ENCODE data around the gene LEMD2.

LEMD2 gene

DNA sequence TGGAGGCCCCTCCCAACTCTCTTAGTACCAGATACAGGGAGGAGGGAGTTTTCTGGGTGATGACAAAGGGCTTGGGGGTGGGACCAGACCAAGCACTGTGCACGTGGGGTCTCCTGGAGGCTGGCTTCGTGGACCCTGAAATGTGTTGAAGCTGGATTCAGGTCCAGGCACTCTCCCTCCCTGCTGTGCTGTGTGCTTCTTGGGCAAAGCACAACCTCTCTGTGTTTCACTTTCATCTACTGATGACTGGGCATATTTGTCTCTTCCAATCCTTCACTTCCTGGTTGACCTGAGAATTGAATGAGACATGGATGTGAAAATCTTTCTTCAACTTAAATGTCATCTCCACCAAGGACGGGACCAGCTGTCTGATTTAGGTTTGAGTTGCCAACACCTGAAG lies 29.4 kb upstream of the LEMD2 start:
- no peak for DNase-seq

DNA sequence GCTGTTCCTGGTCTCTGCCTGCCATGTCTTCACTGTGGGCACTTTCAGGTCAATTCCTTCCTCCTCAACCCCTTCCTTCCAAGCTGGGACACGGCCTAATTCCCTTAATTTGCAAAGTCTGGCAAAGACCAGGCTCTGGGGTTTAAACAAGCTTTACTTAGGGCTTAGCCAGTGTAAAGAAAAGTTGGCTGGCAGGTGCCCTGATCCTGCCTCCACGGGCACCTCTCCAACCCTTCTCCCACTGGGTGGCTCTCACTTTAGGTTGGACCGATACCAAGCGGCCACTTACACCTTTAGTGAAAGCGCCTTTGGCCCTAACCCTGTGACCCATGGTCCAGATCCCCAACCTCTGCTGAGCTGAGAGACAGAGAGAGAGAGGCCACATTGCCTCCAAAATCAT lies 28.6 kb upstream of the LEMD2 start:
- DNase-seq = no peak

DNA sequence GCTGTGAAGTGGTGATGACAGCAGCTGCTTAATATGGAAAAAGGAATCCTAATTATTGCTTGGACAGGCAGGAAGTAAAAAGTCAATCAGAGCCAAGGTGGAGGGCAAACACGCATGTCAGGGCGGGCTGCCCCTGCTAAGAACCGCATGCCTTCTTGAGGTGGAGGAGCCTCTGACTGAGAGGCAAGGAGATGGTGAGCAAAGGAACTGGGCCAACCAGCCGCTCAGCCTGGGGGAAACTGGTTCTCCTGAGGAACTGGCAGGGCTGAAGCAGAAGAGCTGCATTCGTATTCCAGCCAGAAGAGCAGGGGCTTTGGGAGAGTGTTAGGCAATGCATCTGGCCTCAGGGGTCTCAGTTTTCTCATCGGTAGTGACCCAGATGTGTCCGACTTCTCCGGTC lies 28.0 kb upstream of the LEMD2 start:
- DNase-seq = no peak

DNA sequence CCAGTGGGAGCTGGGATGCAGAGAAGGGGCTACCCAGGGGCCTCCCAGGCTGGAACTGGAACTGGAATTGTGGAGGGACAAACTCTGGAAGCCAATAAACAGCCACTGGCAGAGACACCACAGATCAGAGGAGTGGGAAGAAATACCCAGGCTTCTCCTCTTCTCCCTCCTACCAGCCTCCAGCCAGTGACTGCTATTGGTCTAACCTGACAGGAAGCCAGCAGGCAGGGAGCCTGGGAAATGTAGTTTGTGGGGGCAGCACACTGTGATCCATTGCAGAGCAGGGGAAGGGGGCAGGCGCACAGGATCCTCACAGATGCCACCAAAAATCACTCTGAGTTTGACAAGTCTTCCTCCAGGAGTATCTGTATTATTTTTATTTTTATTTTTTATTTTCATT lies 26.9 kb upstream of the LEMD2 start:
- peak; percentile 74 for DNase-seq

DNA sequence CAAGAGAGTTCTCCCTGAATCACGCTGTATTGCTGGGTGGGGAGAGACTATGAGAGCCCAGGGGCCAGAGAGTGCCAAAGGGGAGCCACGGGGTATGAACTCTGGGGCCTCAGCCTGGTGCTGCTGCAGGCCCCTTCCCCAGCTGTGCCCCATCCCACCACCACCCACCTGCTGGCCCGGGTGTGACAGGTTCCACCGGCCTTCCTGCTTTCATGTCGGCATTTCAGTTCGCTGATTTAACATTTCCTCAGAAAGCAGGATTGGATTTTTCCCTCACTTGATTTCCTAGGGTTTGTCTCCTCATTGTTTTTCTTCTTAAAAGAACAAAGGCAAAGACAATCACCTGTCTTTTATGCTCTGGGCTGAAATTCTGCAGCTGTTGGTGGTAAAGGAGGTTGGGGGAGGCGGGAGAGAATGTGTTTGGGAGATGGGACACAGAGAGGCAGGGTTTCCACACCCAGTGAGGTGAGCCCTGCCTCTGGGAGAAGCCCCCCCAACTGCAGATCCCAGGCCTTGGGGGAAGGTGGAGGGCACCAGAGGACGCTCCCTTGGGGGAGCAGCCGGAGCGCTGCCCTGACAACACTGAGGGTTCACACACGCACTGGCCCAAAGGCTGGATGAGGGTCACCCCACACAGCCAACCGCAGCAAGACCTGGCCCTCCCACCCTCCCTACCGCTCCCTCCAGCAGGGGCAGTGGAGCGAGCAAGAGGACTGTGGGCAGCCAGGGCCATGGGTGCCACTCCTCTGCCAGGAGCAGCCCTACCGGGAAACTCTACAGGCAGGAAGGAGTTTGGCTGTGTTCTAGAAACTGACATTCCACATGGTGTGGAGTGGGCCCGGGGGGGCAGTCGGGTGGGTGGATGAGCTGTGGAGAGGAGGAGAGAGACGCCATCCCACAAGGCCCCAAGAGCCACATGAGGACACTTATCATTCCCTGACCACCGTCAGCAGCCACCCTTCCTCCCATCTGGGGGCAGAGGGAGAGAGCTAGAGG lies 25.4 kb upstream of the LEMD2 start:
- DNase-seq = no peak

DNA sequence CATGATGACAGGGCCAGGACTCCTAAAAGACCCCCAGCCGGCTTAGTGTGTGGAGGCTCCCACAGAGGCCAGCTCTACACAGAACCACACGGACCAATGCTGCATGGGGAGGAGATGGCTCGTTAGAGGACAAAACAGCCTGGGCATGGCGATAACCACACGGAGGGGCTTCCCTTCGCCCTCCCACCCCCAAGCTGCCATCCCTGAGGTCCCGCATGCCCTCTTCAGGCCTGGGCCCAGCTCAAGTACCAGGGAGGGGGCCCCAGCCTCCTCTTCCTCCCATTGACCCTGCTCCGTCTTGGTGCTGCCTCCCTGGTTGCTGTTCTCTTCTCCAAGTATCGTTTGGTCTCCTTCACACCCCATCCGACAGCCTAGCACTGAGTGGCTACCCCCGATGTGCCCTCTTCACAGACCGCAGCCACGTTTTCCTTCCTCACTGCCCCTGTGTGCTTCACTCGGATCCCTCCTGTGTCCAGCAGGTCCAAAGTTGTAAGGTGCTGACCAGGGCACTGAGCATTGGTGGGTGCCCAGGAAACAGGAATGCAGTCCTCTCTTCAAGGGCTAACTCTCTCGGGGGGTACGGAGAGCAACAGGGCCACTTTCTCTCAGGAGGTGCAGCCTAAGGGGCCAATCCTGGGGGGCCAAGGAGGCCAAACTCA lies 24.4 kb upstream of the LEMD2 start:
- DNase-seq = no peak

DNA sequence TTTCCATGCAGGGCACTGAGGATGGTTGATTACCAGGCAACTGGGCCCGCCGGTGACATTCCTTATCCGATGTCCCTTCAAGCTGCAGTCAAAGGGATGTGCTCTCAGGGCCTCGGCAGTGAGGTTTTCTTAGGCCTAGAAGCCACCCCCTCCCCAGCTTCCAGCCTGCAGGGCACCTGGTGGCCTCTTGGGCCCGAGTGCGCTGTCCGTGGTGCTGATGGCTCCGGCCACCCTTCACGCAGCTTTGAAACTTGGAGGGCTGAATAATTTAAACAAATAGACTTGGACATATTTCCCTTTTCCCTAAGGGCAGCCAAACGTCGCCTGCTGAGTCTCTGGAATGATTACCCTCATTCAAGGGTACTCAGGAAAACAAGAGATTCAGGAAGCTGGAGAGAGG lies 23.7 kb upstream of the LEMD2 start:
- DNase-seq = peak; percentile 38

DNA sequence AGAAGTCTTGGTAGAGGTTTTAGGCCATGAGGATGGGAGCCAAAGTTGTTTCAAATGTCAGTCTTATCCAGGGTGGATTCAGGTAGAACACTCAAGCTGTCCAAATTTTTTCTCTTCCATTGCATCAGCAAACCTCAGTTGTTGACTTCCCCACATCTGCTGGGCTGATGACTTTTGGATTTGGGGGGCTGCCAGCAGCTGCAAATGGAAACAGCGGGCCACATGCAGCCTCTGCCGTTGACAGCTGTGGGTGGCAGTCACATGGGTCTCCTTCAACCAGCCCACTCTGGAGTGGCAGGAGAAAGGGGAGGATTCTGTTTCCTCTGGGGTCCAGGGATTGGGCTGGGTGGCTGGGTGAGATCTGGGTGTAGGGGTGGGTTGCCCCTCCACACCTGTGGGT lies 20.7 kb upstream of the LEMD2 start:
- no peak for DNase-seq

DNA sequence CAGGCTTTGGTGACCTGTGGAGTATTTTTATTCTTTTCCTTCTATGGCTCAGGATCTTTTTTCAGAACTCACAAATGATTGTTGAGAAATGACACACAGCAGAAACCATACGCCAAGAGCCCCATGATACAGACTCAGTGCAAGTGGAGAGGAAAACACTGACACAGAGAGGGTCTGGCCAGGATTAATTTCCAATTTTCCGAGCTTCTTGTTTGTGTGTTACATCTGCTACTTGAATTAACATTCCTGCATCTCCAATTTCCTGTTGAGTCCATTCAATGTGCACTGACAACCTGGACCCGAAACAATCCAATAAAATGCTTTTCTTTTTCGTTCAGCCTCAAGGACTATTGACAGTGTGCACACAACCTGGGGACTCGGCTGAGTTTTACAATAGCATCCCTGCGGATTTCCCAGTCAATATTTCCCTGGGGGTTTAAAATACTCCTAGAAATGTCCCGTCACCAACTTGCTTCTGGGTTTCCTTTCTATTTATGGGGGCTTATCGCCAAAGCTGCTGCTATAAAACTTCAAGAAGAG lies 19.8 kb upstream of the LEMD2 start:
- DNase-seq = no peak

DNA sequence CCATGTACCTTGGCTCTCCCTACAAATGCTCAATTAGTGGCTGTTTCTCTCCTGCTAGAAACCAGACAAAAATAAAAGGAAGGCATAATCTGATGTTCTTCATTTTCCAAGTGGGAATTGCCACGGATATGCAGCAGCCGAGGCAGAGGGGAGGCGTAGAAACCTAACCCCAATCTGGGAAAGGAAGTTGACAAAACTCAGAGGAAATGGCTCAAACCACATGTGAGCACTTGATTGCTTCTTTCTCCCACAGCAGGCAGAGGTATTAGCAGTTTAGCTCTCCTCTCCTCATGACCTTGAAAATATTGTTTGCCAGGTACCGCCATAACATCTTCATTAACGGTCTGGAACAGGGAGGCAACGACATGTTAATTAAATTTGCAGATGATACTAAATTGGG lies 18.7 kb upstream of the LEMD2 start:
- DNase-seq = no peak

DNA sequence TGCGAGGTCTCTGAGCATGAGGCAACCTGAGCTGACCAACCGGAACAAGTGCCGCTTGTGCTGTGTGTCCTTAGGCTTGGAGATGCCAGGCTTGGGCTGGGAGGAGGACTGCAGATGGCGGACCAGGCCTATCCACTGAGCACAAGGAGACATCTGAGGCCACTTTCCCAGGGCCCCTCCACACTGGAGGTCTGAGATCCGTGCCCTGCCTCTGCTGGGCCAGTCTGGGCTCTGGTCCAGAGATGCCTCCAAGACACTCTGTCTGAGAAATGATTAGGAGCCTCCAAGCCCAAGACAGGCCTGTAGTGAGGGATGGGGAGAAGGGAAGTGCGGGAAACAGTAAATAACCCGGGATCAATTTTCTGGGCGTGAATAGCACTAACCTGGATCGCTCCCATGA lies 17.9 kb upstream of the LEMD2 start:
- DNase-seq = no peak

DNA sequence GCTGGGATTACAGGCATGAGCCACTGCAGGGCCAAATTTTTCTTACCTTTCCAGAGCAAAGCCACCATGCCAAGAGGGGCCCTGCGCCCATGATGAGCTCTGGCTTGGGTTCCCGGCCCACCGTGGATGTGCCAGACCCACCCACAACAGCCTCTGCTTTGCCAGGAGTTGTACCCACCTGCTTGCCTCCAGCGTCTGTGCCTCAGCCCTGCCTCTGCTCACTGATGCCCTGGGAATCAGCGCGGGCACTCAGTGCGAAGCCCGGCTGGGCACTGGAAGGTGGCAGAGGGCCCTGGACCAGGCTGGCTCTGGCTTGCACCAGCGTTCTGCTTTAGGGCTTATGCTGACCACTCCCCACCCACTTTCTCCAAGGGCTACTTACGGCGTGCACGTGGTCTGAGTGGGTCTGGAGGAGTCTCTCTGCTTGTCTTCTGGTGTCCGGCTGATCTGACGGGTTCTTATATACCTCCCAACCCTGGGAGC lies 14.7 kb upstream of the LEMD2 start, which contains the start of gene MLN:
MLN (minus strand) TSS at position 433 of the 483 bp plus-strand sequence. CDS start 2,840 bp downstream, outside the sequence.
- no peak for DNase-seq

DNA sequence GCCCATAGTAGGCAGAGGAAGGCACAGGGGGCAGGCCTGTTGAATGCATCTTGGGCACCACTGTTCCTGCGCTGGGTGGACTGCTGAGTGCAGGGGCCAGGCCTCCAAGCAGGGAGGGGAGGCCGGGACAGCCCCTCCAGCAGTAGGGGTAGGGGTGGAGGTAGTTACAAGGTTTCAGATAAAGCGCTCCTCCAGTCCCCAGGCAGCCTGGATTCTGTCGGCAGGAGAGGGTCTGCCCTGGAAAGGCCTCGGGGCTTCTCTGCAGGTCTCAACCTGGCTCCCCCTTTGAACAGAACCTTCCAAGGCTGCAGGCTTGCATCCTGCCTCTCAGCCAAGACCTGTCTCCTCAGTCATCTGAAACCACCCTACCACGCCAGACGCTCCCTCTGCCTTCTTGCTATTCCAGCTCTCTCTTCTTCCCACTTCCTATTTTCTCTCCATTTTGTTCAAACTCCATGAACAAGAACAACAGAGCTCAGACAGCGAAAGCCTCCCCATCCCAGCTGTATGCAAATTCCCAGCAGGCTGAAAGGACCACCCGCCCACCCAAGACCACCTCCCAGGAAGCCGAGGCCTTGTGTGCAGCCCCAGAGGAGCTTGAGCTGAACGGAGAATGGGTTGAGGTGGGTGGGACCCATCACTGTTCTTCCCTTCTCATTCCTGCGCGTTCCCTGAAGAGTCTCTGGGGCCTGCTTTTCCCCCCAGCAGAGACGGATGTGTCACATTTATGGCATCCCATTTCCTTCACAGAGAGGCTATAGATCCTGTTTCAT lies 13.4 kb upstream of the LEMD2 start:
- no peak for DNase-seq

DNA sequence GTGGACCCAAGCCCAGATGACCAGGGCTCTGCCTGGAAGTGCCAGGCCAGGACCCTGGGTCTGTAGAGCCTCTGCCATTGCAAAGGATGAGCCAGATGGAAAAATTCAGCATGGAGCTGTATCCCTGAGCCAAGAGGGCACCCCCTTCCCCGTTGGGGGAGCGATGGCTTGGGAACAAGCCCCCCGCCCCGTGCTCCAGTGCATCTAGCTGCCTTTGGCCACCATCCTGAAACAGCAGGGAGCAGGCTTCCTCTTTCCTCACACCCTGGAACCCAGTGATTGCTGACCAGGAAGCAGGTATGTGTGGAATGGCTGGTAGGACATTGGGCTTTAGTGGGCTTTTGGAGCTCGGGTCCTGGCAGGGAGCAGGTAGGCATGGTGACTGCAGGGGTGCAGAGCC lies 12.7 kb upstream of the LEMD2 start:
- no peak for DNase-seq

DNA sequence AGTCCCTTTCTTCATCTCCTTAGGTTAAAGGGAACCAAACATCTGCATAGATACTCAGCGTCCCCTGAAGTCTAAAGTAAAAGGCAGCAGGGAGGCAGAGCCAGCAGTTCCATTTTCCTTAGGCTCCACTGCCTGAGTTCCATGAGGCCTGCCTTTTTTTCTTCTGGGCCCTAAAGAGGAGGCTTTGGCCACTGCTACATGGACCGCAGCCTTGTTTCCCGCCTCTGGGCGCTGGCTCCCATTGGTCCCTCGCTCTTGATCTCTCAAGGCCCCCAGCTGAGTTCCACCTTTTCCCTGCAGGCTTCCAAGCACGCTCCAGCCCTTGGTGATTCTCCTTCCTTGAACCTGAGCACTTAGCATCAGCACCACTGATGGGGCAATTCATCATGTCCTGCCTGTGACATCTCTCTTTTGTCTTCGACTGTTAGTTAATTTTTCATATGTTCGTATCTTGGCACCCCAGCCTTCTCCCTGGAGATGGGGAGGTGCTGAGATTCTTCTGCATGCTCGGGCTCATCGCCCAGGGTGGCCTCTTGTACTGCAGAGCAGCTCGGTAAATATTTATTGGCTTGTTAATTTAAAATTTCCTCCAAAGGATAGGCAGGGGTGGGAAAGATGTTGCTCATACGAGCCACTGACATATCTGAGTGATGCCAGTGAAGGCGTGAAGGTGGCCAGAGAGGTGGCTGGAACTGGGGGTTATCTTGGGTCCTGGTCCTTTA lies 11.5 kb upstream of the LEMD2 start:
- no peak for DNase-seq

DNA sequence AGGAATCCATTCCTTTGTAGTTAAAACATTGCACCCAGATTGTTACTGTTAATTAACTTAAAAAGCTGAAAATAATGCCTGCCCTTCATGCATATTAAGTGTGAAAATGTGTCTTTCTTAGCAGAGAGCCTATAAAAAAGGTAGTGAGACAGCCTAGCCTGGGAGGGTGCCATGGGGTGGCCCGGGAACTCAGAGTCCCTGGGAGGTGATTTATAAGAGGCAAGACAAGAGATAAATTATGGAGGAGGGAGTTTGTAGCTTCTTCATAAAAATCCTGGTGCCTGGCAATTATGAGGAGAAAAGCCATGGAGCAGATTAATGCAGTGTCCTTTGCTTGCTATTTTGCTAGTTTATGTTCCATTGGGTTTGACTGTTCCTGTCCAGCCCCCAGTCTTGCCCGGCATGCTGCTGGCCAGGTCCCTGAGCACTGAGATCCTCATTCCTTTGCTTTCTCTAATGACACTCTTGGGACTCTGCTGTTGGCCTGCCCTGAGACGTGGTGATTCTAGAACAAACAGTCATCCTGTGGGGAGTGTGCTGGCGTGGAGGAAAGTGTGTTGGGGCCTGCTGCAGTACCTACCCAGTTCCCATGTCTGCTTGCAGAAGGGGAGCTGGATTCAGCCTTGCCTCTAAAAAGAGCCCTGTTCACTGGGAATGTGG lies 10.7 kb upstream of the LEMD2 start:
- DNase-seq = no peak

DNA sequence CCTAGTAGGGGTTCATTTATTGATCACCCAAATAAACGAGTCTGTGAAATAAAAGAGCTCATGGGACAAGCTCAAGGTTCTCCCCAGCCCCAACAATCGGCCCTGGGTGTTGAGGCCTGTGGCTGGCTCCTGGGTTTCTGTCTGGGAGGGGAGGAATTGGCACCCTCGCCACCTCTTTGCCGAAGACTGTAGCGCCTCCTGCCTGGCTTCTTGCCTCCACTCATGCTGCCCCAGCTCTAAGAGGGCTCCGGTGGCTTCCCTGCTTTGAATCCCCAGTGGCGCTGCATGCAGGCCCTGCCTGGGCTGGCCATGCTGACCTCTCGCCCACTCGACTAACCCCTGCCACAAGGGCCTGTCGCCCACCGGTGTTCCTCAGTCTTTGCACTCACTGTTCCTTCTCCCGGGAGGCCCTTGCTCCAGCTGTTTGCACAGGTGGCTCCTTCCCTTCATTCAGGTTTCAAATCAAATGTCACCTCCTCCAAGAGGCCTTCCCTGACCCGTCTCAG lies 9.5 kb upstream of the LEMD2 start:
- no peak for DNase-seq

DNA sequence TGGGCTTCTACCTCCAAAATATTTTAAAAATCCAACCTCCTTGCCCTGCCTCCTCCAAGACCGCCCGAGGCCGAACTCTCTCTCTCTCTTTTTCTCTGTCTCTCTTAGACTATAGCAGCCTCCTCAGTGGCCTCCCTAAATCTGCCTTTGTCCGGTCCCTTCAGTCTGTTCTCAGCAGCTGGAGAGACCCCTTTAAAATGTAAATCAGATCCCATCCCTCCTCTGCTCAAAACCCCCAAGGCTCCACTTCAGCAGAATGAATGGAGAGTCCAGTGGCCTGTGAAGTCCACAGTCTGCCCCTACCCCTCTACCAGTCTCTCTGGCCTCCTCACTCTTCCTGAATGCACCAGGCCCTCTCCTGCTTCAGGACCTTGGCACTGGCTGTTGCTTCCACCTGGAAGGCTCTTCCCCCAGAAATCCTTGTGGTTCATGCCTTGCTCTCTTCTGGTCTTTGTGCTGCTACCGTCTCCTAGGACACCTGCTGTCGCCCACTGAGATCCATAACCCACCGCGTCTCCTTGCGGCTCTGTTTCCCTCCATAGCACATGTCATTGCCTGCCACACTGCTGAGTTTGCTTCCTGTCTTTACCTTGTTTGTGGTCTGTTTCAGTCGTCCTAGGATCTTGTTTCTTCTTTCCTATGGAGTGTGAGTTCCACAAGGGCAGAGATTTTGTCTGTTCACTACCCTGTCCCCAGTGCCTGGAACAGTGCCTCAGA lies 8.9 kb upstream of the LEMD2 start:
- no peak for DNase-seq

DNA sequence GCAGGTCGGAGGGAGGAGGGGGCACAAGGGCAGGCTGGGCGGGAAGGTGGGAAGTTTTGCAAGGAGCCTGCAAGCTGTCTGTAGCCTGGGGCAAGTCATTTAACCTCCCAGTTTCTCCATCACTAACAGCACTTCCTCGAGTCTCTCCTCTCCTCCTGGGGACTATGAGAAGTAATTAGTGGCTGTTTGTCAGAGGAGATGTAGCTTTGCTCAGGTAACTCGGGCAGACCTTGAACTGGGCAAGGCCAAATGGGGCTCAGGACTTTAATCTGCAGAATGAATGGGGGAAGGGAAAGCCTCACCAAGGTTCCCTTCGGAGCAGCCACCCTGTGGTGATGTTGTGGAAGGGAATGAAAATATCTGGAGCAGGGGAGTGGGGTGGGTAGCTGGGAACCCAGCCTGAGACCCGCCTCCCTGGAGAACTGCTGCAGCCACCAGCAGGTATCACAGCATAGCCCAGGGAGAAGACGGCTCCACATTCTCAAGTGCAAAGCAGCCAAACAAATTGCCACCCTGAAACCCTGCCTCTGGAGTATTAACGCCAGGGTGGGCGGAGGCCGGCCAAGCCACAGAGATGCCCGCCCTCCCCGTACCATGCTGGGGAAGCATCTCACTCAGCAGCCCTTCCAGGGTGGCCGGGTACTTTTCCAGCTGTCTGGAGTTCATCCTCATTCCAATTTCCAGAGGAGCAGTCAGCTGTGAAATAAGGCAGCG lies 6.1 kb upstream of the LEMD2 start:
- no peak for DNase-seq

DNA sequence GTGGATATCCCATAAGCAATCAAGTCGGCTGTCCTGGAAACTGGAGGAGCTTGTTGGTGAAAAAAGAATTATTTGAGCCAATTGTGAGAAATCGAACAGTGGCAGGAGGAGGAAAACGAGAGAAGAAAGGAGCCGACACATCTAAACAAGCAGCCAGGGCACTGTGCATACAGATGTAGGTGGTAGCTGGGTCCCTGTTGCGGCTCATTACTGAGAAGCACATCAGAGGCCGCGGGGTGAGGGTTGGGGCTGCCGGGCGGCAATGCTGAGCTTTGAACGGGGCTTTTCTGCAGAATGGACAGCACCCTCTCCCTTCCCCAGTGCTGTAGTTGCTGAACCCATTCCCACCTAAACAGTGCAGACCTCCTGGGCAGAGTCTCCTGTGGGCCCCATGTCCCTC lies 4.1 kb upstream of the LEMD2 start:
- DNase-seq = no peak
